DND-41 (cell line): Measurements from ENCODE around the gene PANK4.

Experiments used
- CTCF ChIP-seq: IDR thresholded peaks from 2 replicates; pipeline ENCODE4 v1.5.1; 2012; ENCODE audit warnings: borderline replicate concordance, low read length, moderate library complexity, mild to moderate bottlenecking; ENCODE audit not compliant: poor library complexity, severe bottlenecking; ENCODE audit errors: extremely low read depth
- EZH2 ChIP-seq: IDR thresholded peaks from 3 replicates; pipeline ENCODE4 v1.6.1; 2012; ENCODE audit warnings: borderline replicate concordance, low read depth, mild to moderate bottlenecking, moderate library complexity, low read length, inconsistent platforms; ENCODE audit not compliant: severe bottlenecking

- no peak for TF ChIP-seq CTCF
- TF ChIP-seq EZH2: no peak
Observed at GRCh38 chr1:2553871-2554620, 27.6 kb upstream of the PANK4 start.
